Activated T-helper 1 cell treated with anti-CD3 and anti-CD28 coated beads, Interleukin-12 subunit alpha, Interleukin-12 subunit beta, Interleukin-2, Interleukin-4 antibody, amounts not matched to agents 30 ng/mL and 10 ng/mL and 1 ng/mL, durations not matched to agents 14 hours and 24 hours and 36 hours (primary cell): ENCODE data around the gene OGFOD1. TPM values are rescaled to one million over a fixed set of nuclear protein-coding genes. Genes with fewer than 3 reads are reported as not detected.
"Not testable (repeated sequence)": the region's sequence is repeated elsewhere in the genome, so short reads cannot be mapped to it uniquely, and the experiment has no call there.

Source experiments
- DNase-seq: peaks from one replicate; pipeline ENCODE4 v3.0.0; 2021; ENCODE audit warnings: low spot score
- H3K27ac Mint-ChIP-seq: one replicate; pipeline ENCODE4 v1.8.0; 2021; ENCODE audit warnings: mild to moderate bottlenecking, mixed read lengths
- H3K27me3 Mint-ChIP-seq: one replicate; pipeline ENCODE4 v1.8.0; 2022; ENCODE audit warnings: mild to moderate bottlenecking, moderate library complexity, mixed read lengths; ENCODE audit not compliant: insufficient read depth
- H3K36me3 Mint-ChIP-seq: one replicate; pipeline ENCODE4 v1.8.0; 2021; ENCODE audit warnings: low read depth, mixed read lengths
- H3K4me1 Mint-ChIP-seq: one replicate; pipeline ENCODE4 v1.8.0; 2021; ENCODE audit warnings: low read depth, mixed read lengths
- H3K4me3 Mint-ChIP-seq: one replicate; pipeline ENCODE4 v1.8.0; 2021; ENCODE audit warnings: mild to moderate bottlenecking, moderate library complexity, mixed read lengths
- H3K9me3 Mint-ChIP-seq: one replicate; pipeline ENCODE4 v1.8.0; 2021; ENCODE audit warnings: mixed read lengths
- intact Hi-C: fragments of 100-400 bp; cut with micrococcal nuclease; formaldehyde crosslinking; loops from one replicate; pipeline ENCODE4 v1.15.1; 2024
- total RNA-seq: library from RNA; stranded (reverse); gene quantifications from 2 replicates; pipeline ENCODE4 v1.2.3, GENCODE V29; 2022

Gene OGFOD1
- total RNA-seq, 1 donor from 2014 or later = 87.9 TPM

DNA sequence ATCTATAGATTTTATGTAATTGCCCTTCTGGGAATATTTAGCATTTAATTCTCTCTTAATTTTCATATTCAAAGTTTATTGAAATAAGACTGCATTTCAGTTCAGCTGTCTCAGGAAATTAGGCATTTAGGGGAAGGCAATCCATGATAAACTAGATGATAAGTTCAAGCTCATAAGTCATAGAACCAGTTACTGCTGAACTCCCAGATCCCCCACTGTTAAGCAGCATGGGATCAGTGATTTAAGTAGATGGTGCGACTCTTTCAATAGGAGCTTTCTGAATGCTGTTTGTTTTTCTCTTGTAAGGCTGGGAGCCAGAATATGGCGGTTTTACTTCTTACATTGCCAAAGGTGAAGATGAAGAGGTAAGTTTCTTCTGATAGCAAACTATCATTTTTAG lies 23.8 kb downstream of the OGFOD1 start:
- no peak for DNase-seq
- H3K27me3 Mint-ChIP-seq = no peaks in the 10 kb centered on the region
- H3K27ac Mint-ChIP-seq = no peak overlapping the region
- intact Hi-C loops = no loop called here
- peaks cover 58% of the 10 kb centered on the region for H3K36me3 Mint-ChIP-seq
- H3K4me1 Mint-ChIP-seq = peaks cover 15% of the 10 kb centered on the region
- H3K4me3 Mint-ChIP-seq = no peak overlapping the region
- no peaks in the 10 kb centered on the region for H3K9me3 Mint-ChIP-seq

DNA sequence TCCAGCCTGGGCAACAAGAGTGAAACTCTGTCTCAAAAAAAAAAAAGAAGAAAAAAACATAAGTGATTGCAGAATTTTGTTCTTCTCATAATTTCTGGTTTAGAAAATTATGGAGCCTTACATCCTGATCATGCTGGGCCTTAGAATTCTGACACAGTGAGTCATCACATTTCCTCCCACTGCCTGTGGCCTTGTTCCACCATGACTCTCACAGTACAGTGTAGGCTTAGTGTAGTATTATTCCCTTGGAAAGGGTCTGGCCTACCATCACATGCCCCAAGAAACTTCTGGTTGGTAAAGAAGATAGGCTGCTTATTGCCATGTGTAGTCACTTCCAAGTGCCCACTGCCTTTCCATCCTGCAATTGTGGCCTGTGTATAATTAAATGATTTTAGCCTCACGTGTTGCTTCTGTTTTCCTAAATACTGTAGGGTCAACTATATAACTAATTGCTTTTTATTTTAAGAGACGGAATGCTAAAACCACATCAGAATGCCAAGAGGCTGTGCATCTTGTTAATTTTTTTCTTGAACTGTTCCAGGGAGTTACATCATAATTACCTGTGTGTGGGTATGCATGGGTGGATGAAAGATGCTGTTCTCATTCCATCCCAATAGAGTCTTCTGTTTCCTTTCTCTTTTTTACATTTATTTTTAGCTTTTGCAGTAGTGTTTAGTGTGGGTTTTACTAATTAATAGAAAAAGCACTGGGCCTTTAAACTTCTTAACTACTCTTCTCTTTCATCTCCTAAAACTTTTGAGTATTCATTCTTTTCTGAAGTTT lies 25.9 kb downstream of the OGFOD1 start:
- DNase-seq = no peak
- peaks cover 48% of the 10 kb centered on the region for H3K36me3 Mint-ChIP-seq
- H3K9me3 Mint-ChIP-seq = no peaks in the 10 kb centered on the region
- peak overlapping the region; percentile 53 for H3K27ac Mint-ChIP-seq
- H3K4me3 Mint-ChIP-seq = no peak overlapping the region
- H3K4me1 Mint-ChIP-seq = peaks cover 15% of the 10 kb centered on the region
- intact Hi-C loops = loop anchor here (2.0 kb wide), 1 partner anchor 26 kb away; the partner anchor contains the start of genes NUDT21 and OGFOD1
- H3K27me3 Mint-ChIP-seq = no peaks in the 10 kb centered on the region

DNA sequence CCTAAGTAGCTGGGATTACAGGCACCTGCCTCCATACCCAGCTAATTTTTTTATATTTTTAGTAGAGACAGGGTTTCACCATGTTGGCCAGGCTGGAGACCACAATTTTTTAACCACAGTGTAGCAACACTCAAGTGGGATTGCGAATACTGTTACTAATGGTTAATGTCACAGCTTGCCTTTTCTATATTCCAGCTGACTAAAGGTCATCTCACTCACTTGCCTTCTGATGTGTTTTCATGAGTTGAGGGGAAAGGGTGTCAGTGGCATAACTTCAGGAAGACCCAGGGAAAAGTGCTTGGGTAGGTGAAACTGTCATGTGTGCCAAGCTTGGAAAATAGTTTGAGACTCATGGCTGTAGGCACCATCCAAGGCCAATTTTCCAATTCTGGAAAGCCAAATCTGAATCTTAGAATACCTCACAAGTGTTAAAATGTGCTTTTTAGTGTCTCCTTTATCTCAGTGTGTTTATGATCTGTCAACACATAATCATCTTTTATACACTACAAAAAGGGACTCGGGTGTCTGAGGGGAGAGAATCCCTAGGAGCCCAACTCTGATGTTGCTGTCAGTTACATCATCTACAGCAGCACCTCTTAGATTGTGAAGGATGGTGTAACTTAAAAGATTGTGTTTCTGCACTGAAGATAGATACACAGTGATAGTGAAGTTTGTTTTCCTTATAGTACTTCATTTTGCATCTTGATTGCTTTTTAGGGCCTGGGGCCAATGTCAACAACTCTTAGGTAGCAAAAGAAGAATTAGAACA lies 27.1 kb downstream of the OGFOD1 start:
- Mint-ChIP-seq H3K4me3 (no peak overlapping the region), H3K27ac (no peak overlapping the region), H3K9me3 (no peaks in the 10 kb centered on the region), H3K4me1 (peaks cover 15% of the 10 kb centered on the region), H3K27me3 (no peaks in the 10 kb centered on the region), H3K36me3 (peaks cover 40% of the 10 kb centered on the region)
- intact Hi-C loops = no loop called here
- no peak for DNase-seq

DNA sequence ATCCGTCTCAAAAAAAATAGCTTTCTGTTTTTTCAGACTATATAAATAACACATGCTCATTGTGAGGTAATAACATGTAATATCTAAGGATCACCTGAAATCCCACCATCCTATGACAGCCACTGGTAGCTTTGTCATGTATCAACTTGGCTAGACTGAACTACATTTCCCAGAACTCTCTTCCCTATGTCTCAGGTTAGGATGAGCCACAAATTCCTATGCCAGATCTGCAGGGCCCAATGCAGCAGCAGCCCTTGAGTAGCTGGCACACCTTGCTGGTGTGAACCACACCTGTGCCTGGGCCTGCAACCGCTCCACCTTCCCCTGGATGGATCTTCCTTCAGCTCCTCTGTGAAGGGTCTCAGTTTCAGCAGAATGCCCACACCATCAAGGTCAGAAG lies 28.1 kb downstream of the OGFOD1 start:
- no peak overlapping the region for H3K27ac Mint-ChIP-seq
- no peaks in the 10 kb centered on the region for H3K27me3 Mint-ChIP-seq
- no peaks in the 10 kb centered on the region for H3K9me3 Mint-ChIP-seq
- H3K36me3 Mint-ChIP-seq = peaks cover 38% of the 10 kb centered on the region
- DNase-seq = no peak
- intact Hi-C loops = no loop called here
- H3K4me1 Mint-ChIP-seq = peaks cover 15% of the 10 kb centered on the region
- H3K4me3 Mint-ChIP-seq = no peak overlapping the region

DNA sequence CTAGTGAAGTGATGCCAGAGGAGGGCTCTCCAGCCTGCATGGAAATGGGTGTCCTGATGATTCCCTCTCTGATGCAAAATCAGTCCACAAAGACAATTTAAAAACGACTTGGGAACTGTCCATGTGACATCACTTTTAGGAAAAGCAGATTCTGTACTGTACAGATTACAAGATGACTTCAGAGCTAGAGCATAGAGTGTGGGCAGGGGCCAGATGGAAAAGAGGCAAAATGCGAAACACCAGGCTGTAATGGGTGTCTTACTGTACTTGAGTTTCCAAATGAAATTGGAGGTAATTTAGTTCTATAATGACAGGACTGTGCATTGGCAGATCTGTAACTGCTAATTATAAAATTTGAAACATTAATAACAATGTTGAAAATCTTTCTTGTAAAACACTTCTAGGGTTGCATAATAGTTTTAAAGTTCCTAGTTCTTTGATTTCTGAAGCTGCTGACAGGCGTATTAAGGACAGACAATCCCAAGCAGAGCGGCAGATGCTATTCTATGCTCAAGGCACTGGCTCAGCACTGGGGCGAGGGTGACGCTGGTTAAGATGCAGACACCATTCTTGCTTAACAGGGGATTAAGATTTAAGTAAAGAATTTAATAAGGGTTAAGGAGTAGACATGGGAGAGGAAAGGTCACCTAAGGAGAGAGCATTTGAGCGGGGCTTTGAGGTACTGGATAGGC lies 29.6 kb downstream of the OGFOD1 start:
- intact Hi-C loops = no loop called here
- no peak for DNase-seq
- no peaks in the 10 kb centered on the region for H3K27me3 Mint-ChIP-seq
- H3K27ac Mint-ChIP-seq = peak overlapping the region; percentile 47
- H3K9me3 Mint-ChIP-seq = no peaks in the 10 kb centered on the region
- H3K4me3 Mint-ChIP-seq = no peak overlapping the region
- peaks cover 34% of the 10 kb centered on the region for H3K36me3 Mint-ChIP-seq
- peaks cover 15% of the 10 kb centered on the region for H3K4me1 Mint-ChIP-seq

DNA sequence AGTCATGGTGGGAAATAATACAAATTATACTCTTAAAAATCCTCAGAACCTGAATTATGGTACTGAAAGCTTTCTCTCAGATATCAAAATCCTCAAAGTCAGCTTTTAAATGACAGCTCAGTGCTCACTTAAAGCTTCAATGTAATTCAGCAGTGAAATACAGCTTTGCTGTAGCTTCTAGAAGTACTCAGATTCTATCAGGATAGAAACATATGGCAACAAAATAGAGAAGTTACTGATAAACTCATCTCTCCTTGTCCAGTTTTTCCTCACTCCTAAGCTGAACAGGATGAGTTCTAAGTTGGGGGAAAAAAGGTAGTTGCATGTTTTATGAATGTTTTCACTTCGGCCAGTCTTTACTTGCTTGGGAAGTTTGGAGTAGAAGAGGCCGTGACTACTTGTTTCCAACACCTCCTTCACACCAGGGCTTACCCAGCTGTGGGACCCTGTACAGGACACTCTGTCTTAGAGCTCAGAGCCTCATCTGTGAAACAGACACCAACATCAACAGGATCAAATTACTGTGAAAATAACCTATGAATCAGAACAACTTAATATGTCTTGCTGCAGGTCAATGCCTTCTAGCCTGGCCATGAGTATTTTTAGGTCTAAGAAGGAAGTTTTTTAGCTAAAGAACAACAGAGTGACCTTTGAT lies 30.2 kb downstream of the OGFOD1 start:
- Mint-ChIP-seq H3K36me3 (peaks cover 31% of the 10 kb centered on the region), H3K4me3 (no peak overlapping the region), H3K4me1 (peaks cover 15% of the 10 kb centered on the region), H3K27me3 (no peaks in the 10 kb centered on the region), H3K9me3 (peaks cover 3% of the 10 kb centered on the region), H3K27ac (peak overlapping the region; percentile 4)
- intact Hi-C loops = no loop called here
- no peak for DNase-seq

DNA sequence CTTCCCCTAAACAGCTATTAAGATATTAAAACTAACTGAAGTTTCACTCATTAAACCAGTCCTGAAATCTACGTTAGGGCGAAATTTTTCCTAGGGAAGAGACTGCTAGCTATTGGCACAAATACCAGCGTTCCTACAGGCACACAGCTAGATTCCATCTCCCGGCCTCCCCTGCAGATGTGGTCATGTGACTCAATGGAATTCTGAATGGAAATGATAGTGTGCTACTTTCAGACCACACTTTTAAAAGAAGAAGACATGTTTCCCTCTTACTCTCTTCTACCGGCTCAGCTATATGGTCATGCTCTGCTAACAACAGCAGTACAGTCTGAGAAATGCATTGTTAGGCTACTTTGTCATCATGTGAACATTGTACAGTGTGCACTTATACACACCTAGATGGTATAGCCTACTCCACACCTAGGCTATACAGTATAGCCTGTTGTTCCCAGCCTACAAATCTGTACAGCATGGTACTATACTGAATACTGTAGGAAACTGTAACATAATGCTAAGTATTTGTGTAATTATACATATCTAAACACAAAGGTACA lies 31.4 kb downstream of the OGFOD1 start:
- Mint-ChIP-seq H3K9me3 (peaks cover 3% of the 10 kb centered on the region), H3K36me3 (peaks cover 22% of the 10 kb centered on the region), H3K27ac (no peak overlapping the region), H3K27me3 (no peaks in the 10 kb centered on the region), H3K4me3 (no peak overlapping the region), H3K4me1 (peaks cover 7% of the 10 kb centered on the region)
- intact Hi-C loops = no loop called here
- DNase-seq = no peak

DNA sequence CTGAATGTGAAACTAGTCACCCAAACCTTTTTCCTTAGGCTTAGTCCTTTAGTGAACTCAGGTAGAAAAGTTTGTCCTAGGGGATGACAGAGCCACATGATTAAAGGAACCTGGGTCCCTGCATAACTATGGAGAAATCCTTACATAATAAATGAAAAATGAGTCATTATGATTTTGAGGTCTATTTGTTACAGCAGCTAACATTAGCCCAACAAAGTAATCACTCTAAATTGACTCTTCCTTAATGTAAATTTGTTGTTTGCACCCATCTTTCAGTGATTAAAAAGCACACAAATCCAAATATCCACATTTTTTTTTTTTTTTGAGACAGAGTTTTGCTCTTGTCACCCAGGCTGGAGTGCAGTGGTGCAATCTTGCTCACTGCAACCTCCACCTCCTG lies 32.0 kb downstream of the OGFOD1 start:
- Mint-ChIP-seq H3K27me3 (no peaks in the 10 kb centered on the region), H3K36me3 (peaks cover 22% of the 10 kb centered on the region), H3K9me3 (peaks cover 3% of the 10 kb centered on the region), H3K4me3 (no peak overlapping the region), H3K27ac (no peak overlapping the region), H3K4me1 (peaks cover 6% of the 10 kb centered on the region)
- DNase-seq = no peak
- intact Hi-C loops = no loop called here

DNA sequence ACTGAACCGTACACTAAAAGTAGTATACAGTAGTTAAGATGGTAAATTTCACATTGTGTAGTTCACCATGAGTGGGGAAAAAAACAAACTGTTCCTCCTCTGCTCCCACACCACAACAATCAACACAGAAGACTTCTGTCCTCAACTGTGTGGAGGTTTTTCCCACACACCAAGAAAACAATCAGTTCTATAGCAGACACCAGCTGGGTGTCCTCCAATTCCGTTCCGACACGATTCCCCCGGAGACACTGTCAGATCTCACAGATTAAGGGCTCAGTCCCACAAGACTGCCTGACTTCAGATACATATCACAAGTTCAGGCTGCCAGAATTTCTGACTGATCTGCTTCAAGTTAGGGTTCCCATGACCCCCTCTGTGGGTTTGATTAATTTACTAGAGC lies 36.7 kb downstream of the OGFOD1 start:
- Mint-ChIP-seq H3K4me3 (no peak overlapping the region), H3K9me3 (peaks cover 3% of the 10 kb centered on the region), H3K4me1 (no peaks in the 10 kb centered on the region), H3K36me3 (peaks cover 9% of the 10 kb centered on the region), H3K27ac (no peak overlapping the region), H3K27me3 (no peaks in the 10 kb centered on the region)
- no peak for DNase-seq
- intact Hi-C loops = no loop called here

DNA sequence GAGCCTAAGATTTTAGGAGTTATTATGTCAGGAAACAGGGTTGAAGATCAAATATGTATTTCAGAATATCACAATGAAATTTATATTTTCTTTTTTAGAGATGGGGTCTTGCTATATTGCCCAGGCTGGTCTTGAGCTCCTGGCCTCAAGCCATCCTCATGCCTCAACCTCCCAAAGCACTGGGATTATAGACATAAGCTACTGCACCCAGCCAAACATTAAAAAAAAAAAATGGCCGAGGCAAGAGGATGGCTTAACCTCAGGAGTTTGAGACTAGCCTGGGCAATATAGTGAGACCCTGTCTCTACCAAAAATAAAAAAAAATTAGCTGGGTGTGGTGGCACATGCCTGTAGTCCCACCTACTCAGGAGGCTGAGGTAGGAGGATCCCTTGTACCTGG lies 37.5 kb downstream of the OGFOD1 start:
- H3K27me3 Mint-ChIP-seq, intact Hi-C loops, H3K9me3 Mint-ChIP-seq, H3K27ac Mint-ChIP-seq, H3K4me3 Mint-ChIP-seq, H3K4me1 Mint-ChIP-seq, H3K36me3 Mint-ChIP-seq, DNase-seq: not testable (repeated sequence)

DNA sequence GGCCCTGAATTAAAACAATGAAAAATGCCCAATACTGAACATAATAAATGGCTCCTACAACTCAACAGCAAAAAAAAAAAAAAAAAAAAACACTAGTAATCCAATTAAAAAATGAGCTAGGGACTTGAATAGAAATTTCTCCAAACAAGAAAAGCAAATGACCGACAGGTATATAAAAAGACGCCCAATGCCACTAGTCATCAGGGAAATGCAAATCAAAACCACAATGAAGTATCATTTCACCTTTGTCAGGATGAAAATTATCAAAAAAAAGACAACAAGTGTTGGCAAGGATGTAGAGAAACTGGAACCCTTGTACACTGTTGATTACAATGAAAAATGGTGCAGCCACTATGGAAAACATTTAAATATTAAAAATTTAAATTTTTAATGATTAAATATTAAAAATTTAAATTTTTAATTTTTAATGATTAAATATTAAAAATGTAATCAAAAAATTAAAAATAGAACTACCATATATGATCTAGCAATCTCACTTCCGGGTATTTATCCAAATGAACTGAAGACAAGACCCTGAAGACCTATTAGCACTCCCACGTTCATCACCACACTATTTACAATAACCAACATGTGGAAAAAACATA lies 40.4 kb downstream of the OGFOD1 start:
- Mint-ChIP-seq H3K9me3 (no peaks in the 10 kb centered on the region), H3K27ac (no peak overlapping the region), H3K4me3 (no peak overlapping the region), H3K36me3 (peaks cover under 1% of the 10 kb centered on the region), H3K4me1 (no peaks in the 10 kb centered on the region), H3K27me3 (no peaks in the 10 kb centered on the region)
- intact Hi-C loops = no loop called here
- DNase-seq = no peak

DNA sequence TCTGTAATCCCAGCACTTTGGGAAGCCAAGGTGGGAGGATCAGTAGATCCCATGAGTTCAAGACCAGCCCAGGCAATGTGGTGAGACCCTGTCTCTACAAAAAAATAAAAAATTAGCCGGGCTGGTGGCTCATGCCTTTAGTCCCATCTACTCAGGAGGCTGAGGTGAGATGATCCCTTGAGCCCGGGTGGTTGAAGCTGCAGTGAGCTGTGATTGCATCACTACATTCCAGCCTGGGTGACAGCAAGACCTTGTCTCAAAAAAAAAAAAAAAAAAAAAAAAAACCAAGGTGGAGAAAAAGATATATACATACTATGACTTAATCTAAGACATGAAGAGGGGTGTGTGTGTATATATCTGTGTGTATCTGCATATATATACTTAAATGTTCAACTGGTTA lies 41.8 kb downstream of the OGFOD1 start:
- intact Hi-C loops = no loop called here
- H3K9me3 Mint-ChIP-seq = no peaks in the 10 kb centered on the region
- DNase-seq = no peak
- H3K4me1 Mint-ChIP-seq = no peaks in the 10 kb centered on the region
- no peak overlapping the region for H3K4me3 Mint-ChIP-seq
- no peaks in the 10 kb centered on the region for H3K27me3 Mint-ChIP-seq
- no peak overlapping the region for H3K27ac Mint-ChIP-seq
- H3K36me3 Mint-ChIP-seq = peaks cover 4% of the 10 kb centered on the region
